ENCODE results near the gene BCL2.

- no peak for TF ChIP-seq EP300 (IDR thresholded peaks at IDR 0.05; ENCODE audit: borderline replicate concordance)
- no peak for TF ChIP-seq TCF12 (IDR thresholded peaks at IDR 0.05; ENCODE audit: low read depth)
- no peak for TF ChIP-seq YY1 (IDR thresholded peaks at IDR 0.05; ENCODE audit: low read depth)
- TF ChIP-seq, protein P1, sequence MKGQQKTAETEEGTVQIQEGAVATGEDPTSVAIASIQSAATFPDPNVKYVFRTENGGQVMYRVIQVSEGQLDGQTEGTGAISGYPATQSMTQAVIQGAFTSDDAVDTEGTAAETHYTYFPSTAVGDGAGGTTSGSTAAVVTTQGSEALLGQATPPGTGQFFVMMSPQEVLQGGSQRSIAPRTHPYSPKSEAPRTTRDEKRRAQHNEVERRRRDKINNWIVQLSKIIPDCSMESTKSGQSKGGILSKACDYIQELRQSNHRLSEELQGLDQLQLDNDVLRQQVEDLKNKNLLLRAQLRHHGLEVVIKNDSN (IDR thresholded peaks at IDR 0.05) = no peak
- no peak for TF ChIP-seq CEBPB (IDR thresholded peaks at IDR 0.05)
These were observed 159.2 kb downstream of the BCL2 start for GRCh38 chr18:63160172-63160995.

All from Ishikawa (cell line).